Skeletal muscle satellite cell (primary cell): ENCODE measurements around the gene AREG.

Experiments used
- H3K27me3 ChIP-seq: 2 replicates; pipeline ENCODE4 v1.7.0; 2013; ENCODE audit warnings: low read length; ENCODE audit not compliant: control insufficient read depth, insufficient read depth
- H3K36me3 ChIP-seq: 2 replicates; pipeline ENCODE4 v1.7.0; 2013; ENCODE audit warnings: mild to moderate bottlenecking, control low read depth, low read length; ENCODE audit not compliant: insufficient read depth
- H3K4me1 ChIP-seq: 2 replicates; pipeline ENCODE4 v1.7.0; 2013; ENCODE audit warnings: low read length; ENCODE audit not compliant: control insufficient read depth, insufficient read depth
- H3K4me2 ChIP-seq: 2 replicates; pipeline ENCODE4 v1.7.0; 2013; ENCODE audit warnings: mild to moderate bottlenecking, low read length
- H3K4me3 ChIP-seq: 2 replicates; pipeline ENCODE4 v1.7.0; 2013; ENCODE audit warnings: low read length
- H3K9ac ChIP-seq: 2 replicates; pipeline ENCODE4 v1.7.0; 2013; ENCODE audit warnings: mild to moderate bottlenecking, low read depth, low read length, moderate library complexity
- H3K9me3 ChIP-seq: replicated peaks from 2 replicates; pipeline ENCODE4 v1.7.0; 2013; ENCODE audit warnings: mild to moderate bottlenecking, control low read depth, low read length

Gene AREG

GRCh38 chr4:74414149-74414809 lies 30.7 kb upstream of the AREG start:
- Histone ChIP-seq H3K9me3 (no peaks in the 10 kb centered on the region), H3K4me1 (peaks cover 15% of the 10 kb centered on the region), H3K4me3 (no peak overlapping the region), H3K9ac (no peak overlapping the region), H3K27me3 (no peaks in the 10 kb centered on the region), H3K4me2 (no peak overlapping the region), H3K36me3 (no peaks in the 10 kb centered on the region)

DNA sequence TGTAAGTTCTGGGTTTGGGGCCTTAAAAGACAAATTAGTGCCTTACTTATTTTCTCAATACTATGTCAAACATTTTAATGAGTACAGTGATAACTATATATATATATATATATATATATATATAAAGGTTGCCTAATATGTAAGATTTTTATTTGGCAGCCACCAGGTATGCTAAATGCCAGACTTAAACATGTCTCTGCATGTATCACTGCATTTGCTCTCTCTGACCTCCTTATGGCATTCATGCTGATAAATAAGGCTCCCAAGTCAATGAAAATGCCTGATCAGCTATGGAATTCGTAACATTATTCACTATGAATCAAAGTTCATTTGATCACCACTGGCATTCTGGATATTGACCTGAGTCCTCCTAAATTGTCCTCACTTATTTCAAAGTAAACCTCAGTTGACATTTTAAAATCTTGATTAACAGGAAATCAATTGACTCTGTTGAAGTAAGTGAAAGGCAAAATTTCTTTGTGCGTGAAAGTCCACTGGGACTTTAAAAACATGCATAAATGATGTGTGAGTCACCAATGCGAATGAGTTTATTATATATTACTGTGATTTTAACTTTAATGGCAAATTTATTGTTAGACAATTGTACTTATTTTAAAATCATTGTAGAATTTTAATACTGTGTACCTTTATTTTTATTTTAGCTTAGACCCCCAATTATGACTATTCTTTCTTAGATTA lies 29.2 kb upstream of the AREG start:
- no peak overlapping the region for H3K9ac ChIP-seq
- no peaks in the 10 kb centered on the region for H3K27me3 ChIP-seq
- peaks cover 15% of the 10 kb centered on the region for H3K4me1 ChIP-seq

DNA sequence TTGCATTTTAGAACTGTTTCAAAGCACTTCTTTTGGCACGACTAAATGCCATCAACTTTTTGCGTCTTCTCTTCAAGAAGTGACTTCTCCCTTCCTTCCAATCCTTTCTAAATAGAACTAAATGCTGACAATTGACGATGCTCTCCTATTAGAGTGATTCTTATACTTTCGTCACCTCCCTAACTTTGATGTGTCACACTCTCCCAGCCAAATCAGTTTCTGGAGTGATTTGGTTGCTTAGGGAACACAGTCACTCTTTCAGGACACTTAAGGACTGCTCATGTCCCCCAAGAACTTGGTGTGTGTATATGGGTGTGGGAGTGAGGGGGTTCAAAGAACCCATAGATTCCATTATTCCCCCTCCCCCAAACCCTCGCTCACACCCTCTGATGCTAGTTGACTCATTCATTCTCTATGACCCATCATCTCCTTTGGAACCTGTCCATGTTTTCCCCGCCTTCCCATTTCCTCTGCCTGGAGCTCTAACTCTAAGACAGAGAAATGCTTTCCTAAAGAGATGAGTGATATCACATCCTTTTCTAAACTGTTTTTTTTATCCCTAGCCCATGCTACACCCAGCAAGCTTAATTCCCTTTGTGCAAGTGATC lies 26.8 kb upstream of the AREG start:
- H3K4me3 ChIP-seq = no peak overlapping the region
- peaks cover 19% of the 10 kb centered on the region for H3K4me1 ChIP-seq
- H3K9me3 ChIP-seq = no peaks in the 10 kb centered on the region
- peak overlapping the region; percentile 1 for H3K4me2 ChIP-seq
- no peak overlapping the region for H3K9ac ChIP-seq
- no peaks in the 10 kb centered on the region for H3K27me3 ChIP-seq
- H3K36me3 ChIP-seq = no peaks in the 10 kb centered on the region

More for the DNA sequence above, 29.2 kb upstream of the AREG start:
- Histone ChIP-seq H3K4me2 (no peak overlapping the region), H3K36me3 (no peaks in the 10 kb centered on the region), H3K9me3 (no peaks in the 10 kb centered on the region), H3K4me3 (no peak overlapping the region)

DNA sequence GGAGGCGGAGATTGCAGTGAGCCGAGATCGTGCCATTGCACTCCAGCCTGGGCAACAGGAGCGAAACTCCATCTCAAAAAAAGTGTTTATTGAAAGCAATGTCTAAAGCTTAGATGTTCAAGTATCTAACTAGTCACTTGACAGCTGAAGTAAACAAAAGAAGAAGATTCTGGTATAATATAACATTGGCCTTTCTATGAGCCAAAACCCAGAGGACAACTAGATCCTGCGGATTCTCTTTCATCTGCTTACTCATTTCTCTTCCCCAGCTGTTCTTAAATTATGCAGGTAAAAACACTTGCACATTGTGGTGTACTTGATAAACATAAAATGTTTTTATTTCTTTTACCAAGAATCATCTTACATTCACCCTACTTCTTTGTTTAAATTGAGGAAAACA lies 24.1 kb upstream of the AREG start:
- no peaks in the 10 kb centered on the region for H3K9me3 ChIP-seq
- no peaks in the 10 kb centered on the region for H3K27me3 ChIP-seq
- no peak overlapping the region for H3K9ac ChIP-seq
- H3K36me3 ChIP-seq = no peaks in the 10 kb centered on the region
- no peak overlapping the region for H3K4me3 ChIP-seq
- H3K4me2 ChIP-seq = no peak overlapping the region
- H3K4me1 ChIP-seq = peaks cover 29% of the 10 kb centered on the region

DNA sequence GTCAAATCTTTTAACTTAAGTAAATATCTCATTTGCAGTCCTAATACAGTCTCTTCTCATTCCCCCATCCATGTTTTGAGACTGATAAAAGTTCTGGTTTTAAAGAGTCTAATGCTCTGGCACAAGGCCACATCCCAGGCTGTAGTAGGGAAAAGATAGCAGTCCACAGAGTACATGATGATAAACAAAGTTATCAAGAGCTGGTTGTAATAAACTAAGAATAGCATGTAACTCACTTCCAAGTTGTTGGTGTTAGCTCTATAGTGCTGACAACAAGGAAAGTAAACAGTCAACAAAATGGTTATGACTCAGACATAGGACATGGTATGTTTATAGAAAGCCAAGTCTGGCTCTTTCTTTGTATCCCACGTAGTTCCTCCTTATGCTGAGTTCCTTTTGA lies 21.8 kb upstream of the AREG start:
- Histone ChIP-seq H3K36me3 (no peaks in the 10 kb centered on the region), H3K4me1 (peaks cover 35% of the 10 kb centered on the region)

GRCh38 chr4:74424111-74424510 lies 20.8 kb upstream of the AREG start:
- Histone ChIP-seq H3K9ac (no peak overlapping the region), H3K27me3 (no peaks in the 10 kb centered on the region), H3K36me3 (no peaks in the 10 kb centered on the region), H3K4me1 (peaks cover 34% of the 10 kb centered on the region), H3K9me3 (no peaks in the 10 kb centered on the region), H3K4me2 (no peak overlapping the region), H3K4me3 (no peak overlapping the region)

More for the DNA sequence above, 21.8 kb upstream of the AREG start:
- H3K9ac ChIP-seq = no peak overlapping the region
- no peak overlapping the region for H3K4me2 ChIP-seq
- H3K4me3 ChIP-seq = no peak overlapping the region
- no peaks in the 10 kb centered on the region for H3K27me3 ChIP-seq
- no peaks in the 10 kb centered on the region for H3K9me3 ChIP-seq

DNA sequence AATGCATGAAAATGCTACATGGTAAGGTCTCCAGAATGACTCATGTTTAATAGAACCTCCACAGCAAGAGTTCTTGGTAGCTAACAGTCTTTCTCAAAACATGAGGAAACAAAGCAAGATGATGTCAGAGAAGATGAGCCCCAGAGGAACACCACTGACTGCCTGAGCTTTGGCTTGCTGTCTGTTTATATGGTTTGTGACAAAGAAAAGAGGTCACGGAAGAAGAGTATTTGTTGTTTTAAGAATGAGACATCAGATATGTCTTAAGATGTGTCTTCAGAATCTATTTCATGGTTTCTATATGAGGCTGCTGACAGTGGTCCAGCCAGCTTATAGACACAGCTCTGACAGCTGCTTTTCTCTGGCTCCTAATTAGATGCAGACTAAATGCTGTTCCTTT lies 18.8 kb upstream of the AREG start:
- no peaks in the 10 kb centered on the region for H3K27me3 ChIP-seq
- H3K4me2 ChIP-seq = peak overlapping the region; percentile 16
- H3K4me1 ChIP-seq = peaks cover 41% of the 10 kb centered on the region
- no peaks in the 10 kb centered on the region for H3K9me3 ChIP-seq
- no peaks in the 10 kb centered on the region for H3K36me3 ChIP-seq
- H3K9ac ChIP-seq = peak overlapping the region; percentile 44
- H3K4me3 ChIP-seq = peak overlapping the region; percentile 3

DNA sequence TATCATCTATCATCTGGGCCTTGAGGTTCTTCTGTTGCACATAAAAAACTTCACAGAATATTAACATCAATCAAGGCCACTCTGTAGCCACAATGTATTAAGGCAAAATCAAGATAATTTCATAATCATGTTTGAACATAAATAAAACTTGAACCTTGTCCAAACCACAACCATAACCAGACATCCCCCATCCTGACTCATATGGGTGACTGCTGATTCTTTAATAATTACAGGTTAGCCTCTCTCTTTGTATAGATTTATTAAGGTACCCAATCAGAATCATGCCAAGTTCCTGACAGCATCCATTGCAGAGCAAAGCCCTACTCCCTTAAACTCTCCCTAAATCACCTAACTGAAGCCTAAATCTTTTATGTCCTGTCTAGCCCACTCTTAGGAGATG lies 16.7 kb upstream of the AREG start:
- H3K36me3 ChIP-seq = no peaks in the 10 kb centered on the region
- H3K27me3 ChIP-seq = no peaks in the 10 kb centered on the region
- H3K4me1 ChIP-seq = peaks cover 52% of the 10 kb centered on the region
- H3K9ac ChIP-seq = no peak overlapping the region
- no peak overlapping the region for H3K4me3 ChIP-seq
- H3K4me2 ChIP-seq = no peak overlapping the region
- no peaks in the 10 kb centered on the region for H3K9me3 ChIP-seq

DNA sequence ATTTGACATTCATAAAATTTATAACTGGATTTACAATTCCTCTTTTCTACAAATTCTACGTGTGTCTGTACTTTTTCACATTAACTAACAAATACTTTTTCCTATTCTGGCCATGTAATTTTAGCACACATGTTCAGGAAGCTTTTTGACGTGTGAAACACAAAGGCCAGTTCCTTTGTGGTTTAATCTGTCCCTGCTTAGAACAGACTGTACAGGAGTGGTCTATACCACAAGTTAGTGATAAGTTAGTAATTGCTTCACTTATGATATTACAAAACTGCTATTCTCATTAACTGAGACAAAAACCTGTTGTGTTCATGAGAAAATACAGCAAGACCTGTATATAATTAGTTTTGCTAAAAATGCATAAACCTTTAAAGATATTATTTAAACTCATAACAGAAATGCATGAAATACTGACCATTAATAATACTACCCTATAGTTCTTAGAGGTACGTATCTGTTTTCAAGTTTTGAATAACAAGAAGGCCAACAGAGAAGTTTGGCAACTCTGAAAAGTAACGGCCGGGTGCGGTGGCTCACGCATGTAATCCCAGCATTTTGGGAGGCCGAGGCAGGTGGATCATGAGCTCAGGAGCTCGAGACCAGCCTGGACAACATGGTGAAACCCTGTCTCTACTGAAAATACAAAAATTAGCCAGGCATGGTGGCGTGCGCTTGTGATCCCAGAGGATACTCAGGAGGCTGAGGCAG lies 13.7 kb upstream of the AREG start:
- Histone ChIP-seq H3K9me3 (no peaks in the 10 kb centered on the region), H3K4me3 (no peak overlapping the region), H3K9ac (no peak overlapping the region), H3K4me2 (no peak overlapping the region), H3K4me1 (peaks cover 46% of the 10 kb centered on the region), H3K27me3 (no peaks in the 10 kb centered on the region), H3K36me3 (no peaks in the 10 kb centered on the region)

DNA sequence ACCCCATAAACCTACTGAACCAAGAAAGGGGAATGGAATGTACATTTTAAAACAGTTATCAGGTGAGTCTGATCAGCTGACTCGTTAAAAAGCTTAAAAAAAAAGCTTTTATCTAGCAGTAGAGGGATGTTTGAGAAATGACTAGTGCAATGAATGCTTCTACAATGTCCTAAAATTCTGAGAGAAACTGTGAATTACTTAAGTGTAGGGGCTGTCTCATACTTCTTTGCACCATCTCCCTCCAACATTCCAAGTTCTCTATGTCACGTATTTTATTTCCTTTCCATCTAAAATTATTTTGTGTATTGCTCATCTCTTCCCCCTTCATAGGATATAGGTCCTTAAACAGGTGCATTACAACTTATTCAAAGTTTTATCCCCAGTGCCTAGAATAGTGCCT lies 11.9 kb upstream of the AREG start:
- no peak overlapping the region for H3K4me3 ChIP-seq
- H3K4me2 ChIP-seq = no peak overlapping the region
- H3K36me3 ChIP-seq = no peaks in the 10 kb centered on the region
- H3K9ac ChIP-seq = peak overlapping the region; percentile 5
- H3K27me3 ChIP-seq = no peaks in the 10 kb centered on the region
- peaks cover 40% of the 10 kb centered on the region for H3K4me1 ChIP-seq
- H3K9me3 ChIP-seq = no peaks in the 10 kb centered on the region

GRCh38 chr4:74433541-74434172 lies 11.3 kb upstream of the AREG start:
- H3K9ac ChIP-seq = no peak overlapping the region
- H3K4me1 ChIP-seq = peaks cover 33% of the 10 kb centered on the region
- no peaks in the 10 kb centered on the region for H3K9me3 ChIP-seq
- H3K27me3 ChIP-seq = no peaks in the 10 kb centered on the region
- no peaks in the 10 kb centered on the region for H3K36me3 ChIP-seq
- no peak overlapping the region for H3K4me3 ChIP-seq
- H3K4me2 ChIP-seq = no peak overlapping the region
